ENCODE data around the gene CERKL.
A peak's percentile ranks its signal among the peaks of the same experiment; 100 is the strongest.

CERKL gene

DNA sequence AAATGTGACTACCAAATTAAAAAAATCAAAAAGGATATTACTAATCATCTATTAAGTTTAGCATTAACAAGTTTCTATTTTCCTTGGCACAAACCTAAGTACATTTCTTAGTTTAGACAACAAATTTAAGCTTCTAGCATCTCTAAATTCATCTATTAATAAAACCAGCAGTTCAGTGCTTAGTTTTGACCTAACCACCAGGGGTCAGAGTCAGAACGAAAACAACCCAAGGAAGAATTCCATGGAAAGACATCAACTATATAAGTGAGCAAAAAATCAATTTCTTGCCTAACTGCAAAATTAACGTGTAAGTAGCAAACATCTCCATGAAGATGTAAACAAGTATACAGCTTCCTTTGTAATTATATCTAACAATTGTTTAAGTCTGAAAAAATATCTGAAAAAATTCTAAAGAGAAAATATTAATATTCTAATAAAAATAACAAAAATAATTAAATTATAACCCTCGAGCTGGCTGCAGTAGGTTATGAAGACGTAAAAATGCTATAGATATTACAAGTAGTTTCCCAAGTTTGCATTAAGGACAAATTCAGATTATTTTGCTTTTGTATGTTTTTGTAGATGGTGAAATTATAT lies 83.7 kb downstream of the CERKL start:
- DNase-seq, result peak in 1 of 2 experiments; percentile 7

- no peak for DNase-seq
These were observed 85.9 kb downstream of the CERKL start for GRCh38 chr2:181570833-181571661.

- DNase-seq, result no peak
These were observed 86.8 kb downstream of the CERKL start for GRCh38 chr2:181570059-181570458.

GRCh38 chr2:181566334-181567032 lies 90.4 kb downstream of the CERKL start:
- DNase-seq, result no peak

DNA sequence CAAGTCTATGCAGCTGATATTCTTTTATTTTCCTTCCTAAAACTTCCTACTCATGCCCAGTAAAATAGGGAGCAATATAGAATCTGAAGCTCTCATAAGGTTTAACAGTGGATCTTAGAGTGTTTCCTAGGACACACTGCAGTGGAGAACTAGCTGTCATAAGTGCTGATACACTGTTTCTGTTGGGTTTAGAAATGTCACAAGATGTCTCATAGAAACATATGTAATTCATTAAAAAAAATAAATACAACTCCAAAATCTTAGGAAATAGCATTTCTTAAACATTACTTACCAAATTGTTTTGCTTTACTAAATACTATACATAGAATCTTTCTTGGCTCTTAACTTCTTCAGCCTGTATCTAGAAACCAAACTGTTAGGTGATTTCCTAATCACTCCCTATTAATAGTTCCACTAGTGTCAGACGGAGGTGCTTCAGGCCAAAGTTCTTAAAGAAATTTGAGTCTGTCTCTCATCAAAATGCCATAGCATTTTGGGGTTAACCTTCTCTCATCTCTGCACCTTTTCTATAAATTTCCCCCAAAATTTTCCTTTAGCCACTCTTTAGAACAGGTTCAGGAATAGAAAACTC lies 93.7 kb downstream of the CERKL start:
- DNase-seq, result no peak

GRCh38 chr2:181558371-181558770 lies 98.5 kb downstream of the CERKL start:
- DNase-seq, result no peak

DNA sequence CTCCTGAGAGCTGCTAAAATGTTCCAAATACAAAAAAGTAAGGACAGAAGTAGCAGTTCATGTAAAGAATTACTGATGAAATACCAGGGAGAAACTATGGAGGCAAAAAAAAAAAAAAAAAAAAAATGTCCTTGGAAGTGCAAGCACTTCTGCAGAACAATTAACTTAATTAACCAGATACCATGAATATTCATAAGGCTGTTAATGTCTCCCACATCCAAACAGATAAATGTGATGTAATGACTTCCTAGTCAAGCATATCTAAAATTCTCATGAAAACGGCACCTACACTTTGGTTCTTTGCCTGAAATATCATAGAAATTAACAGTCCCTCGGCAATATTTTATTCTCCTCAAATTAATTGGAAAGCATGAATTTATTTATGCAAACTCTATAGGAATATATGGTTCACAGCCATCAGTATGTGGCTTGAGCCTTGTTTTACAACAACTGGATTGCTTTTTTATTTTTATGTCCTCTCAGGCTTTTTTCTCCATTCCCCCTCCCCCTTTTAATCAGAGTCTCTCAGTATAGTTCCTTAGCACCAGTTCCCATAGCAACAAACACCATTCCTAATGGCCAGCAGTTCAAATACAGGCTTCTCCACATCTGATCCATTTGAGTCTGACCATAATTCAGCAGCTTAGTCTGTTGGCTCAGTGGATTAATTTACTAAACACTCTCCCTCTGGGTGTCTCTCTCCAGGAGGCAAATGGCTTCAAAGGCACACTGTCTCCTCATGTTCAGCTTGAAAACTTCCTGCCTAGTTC lies 102.7 kb downstream of the CERKL start:
- no peak for DNase-seq

DNA sequence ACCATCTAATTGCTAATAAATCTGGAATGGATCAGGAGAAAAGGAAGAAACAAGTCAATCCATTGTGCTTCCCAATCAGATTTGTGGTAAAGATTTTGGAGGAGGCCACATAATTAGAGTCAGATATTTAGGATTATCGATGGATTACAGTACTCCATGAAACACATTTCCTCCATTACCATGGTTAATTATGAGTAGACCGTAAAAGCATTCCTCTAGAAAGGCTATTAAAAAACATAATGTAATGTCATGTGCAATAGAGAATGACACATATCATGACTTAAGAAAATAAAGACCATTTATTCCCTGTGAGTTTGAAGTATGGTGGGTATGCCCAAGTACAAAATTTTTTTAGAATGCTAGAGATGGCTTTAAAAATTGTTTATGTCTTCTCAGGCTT lies 103.7 kb downstream of the CERKL start:
- no peak for DNase-seq

DNA sequence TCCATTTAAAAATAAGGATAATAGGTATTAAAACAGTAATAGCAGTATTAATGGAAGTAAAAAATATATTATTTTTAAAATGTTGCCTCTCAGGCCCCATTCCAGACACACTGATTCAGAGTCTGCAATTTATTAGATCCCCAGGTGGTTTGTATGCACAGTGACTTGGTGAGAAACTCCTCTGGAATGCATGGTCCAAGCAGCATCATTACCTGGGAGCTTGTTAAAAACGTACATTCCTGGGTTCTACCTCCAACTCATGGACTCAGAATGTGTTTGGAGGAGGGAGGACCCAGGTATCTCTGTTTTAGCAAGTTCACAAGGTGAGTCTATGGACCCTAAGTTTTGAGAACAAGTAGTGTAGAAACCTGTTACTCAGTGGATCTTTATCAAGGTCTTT lies 104.1 kb downstream of the CERKL start:
- no peak for DNase-seq

DNA sequence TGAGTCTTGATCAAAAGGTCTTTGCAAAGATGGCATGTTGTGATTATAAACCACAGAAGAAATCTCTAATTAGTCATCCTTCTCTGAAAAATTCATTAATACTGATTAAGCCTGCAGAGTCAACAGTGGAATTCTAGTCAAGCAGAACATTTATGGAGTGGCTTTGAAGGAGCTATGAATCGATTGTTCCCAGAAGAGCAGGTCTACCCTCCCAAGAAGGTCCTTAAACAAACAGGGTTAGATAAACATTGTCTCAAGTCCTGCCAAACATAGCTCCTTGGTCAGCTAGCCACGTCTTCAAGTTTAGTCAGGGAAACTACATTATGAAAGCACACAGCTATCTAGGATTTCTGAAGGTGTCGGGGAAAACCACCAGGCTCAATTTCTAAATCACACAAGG lies 110.8 kb downstream of the CERKL start:
- no peak for DNase-seq

DNA sequence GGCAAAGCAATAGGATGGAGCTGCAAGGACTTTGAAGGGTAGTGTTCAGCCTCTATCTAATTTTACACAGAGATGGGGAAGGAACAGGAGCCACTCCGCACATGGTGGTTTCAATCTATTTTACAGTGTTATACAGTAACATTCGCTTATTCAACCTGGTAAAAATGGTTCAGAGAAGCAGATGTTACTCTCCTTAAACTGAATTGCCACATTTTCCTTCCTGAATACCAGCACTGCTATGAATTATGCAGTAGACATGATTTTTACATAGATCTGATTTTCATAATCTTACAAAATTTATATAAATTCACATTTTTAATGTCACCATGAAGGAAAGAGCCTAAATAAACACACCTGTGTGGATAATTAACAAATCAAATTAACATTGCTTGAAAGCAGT lies 114.7 kb downstream of the CERKL start:
- no peak for DNase-seq

GRCh38 chr2:181540421-181540820 lies 116.5 kb downstream of the CERKL start:
- DNase-seq, result no peak

GRCh38 chr2:181536730-181537129 lies 120.2 kb downstream of the CERKL start:
- DNase-seq, result no peak

DNA sequence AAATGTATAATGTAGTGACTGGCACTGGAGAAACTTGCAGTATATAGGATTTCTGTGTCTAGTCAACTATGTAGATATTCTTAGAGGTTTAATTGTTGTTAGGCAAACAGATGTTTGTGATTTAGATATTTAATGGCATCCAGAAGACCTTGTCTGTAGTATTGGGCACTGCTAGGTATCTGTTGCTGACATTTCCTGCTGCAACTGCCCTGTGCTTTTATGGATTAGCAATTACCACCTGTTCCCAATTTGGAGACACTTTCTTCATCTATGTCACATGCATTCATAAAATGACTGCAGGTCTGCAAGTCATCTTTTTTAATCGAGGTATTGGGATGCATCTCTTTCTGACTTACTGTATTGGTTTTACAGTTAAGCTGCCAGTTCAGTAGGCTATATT lies 128.5 kb downstream of the CERKL start:
- no peak for DNase-seq

- DNase-seq, result no peak
These were observed 129.8 kb downstream of the CERKL start for GRCh38 chr2:181527058-181527457.

- no peak for DNase-seq
These were observed 130.9 kb downstream of the CERKL start for GRCh38 chr2:181526014-181526413.

DNA sequence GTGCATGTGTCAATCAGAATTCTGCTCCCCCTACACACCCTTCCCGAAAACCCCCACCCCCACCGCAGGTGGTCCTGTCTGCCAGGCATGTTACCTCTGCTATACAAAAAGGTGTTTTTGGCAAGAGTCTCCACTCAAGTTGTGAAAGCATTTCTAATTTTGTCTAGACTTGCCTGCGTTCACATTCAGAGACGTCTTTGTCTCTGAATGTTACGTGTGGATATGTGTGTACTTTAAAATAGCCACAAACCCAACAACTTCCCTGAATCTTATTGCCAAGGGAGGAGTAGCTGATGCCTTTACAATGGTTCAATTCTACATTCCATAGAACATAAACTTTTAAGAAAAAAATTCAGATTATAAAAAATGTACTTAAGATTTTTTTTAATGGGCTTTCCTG lies 133.1 kb downstream of the CERKL start:
- DNase-seq, result no peak

DNA sequence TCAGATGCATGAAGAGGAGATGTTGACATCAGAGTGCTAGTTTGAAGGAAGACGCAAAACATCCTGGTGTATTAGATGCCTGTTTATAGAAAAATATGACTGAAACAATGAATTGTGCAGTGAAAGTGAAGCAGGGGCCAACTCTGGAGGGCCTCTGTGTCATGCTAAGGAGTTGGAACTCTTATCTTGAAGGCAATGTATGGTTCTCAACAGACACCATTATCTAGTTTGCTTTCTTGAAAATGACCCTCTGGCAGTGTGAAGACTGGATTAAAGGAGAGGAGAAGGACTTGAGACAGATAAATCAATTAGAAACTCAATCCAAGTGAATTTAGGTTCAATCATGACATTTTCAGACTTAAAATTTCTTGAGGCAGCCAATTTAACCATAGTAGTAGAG lies 136.7 kb downstream of the CERKL start:
- DNase-seq, result no peak

- DNase-seq, result no peak
These were observed 139.1 kb downstream of the CERKL start for GRCh38 chr2:181517685-181518301.

DNA sequence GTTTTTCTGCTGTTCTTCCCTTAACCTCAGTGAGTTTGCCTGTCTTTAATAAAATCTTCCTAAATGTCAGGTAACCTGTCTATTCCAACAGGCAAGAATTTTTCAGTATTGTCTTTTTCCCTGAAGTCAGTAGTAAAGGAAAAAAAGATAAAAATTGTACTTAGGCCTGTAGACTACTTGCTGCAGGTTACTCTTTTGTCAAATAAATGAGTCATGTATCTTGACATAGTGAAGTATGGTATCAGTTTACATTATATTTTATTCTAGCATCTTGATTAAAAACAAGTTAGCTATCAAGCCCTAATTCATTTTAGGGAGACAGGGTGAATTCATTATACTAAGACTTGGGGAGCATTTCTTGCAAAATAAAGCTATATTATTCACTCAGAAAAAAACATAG lies 139.9 kb downstream of the CERKL start:
- no peak for DNase-seq

- DNase-seq, result no peak
These were observed 141.2 kb downstream of the CERKL start for GRCh38 chr2:181515719-181516118.

GRCh38 chr2:181500201-181500600 lies 156.7 kb downstream of the CERKL start:
- DNase-seq, result no peak

Measured in SHP77 (cell line).